Natural killer cell (primary cell): ENCODE data around the gene SLC37A3. TPM values are rescaled to one million over a fixed set of nuclear protein-coding genes. Genes with fewer than 3 reads are reported as not detected.
A peak's percentile ranks its signal among the peaks of the same experiment; 100 is the strongest.

Source experiments
- ATAC-seq, 3 donors: fragments of 150-1000 bp in 2 of 3; fragments of 200-7000 bp in 1 of 3; cut with Tn5 transposase; 1 replicate in 1 of 3; 2 replicates in 2 of 3; pipeline ENCODE4 v1.10.0; 2021; ENCODE audit warnings: mild to moderate bottlenecking in 2 of 3, moderate library complexity in 2 of 3
- DNase-seq, 2 donors: peaks; one replicate each; pipeline versions ENCODE4 v3.0.0 to v3.0.0-alpha.2; 2013 to 2021; ENCODE audit warnings: mixed read lengths in 1 of 2
- H3K27ac ChIP-seq: one replicate; pipeline ENCODE4 v1.5.1; 2013; ENCODE audit warnings: mild to moderate bottlenecking, low read length
- H3K27me3 ChIP-seq: one replicate; pipeline ENCODE4 v1.6.1; 2013; ENCODE audit warnings: low read length; ENCODE audit not compliant: control insufficient read depth, insufficient read depth
- H3K36me3 ChIP-seq: one replicate; pipeline ENCODE4 v1.6.1; 2013; ENCODE audit warnings: low read length; ENCODE audit not compliant: control insufficient read depth, insufficient read depth
- H3K4me1 ChIP-seq: one replicate; pipeline ENCODE4 v1.6.1; 2013; ENCODE audit warnings: low read length; ENCODE audit not compliant: control insufficient read depth, insufficient read depth
- H3K4me3 ChIP-seq: one replicate; pipeline ENCODE4 v1.5.1; 2013; ENCODE audit warnings: low read length
- H3K9me3 ChIP-seq: one replicate; pipeline ENCODE4 v1.6.1; 2013; ENCODE audit warnings: low read length; ENCODE audit not compliant: control insufficient read depth, insufficient read depth
- H3K27ac Mint-ChIP-seq, 2 donors: one replicate each; pipeline ENCODE4 v1.8.0; 2022; ENCODE audit warnings: mild to moderate bottlenecking in 2 of 2, mixed read lengths in 2 of 2, moderate library complexity in 1 of 2
- H3K27me3 Mint-ChIP-seq, 2 donors: one replicate each; pipeline ENCODE4 v1.8.0; 2022; ENCODE audit warnings: low read depth in 2 of 2, mixed read lengths in 2 of 2
- H3K36me3 Mint-ChIP-seq: one replicate; pipeline ENCODE4 v1.8.0; 2022; ENCODE audit warnings: mixed read lengths
- H3K4me1 Mint-ChIP-seq, 2 donors: one replicate each; pipeline ENCODE4 v1.8.0; 2022; ENCODE audit warnings: mixed read lengths in 2 of 2
- H3K4me3 Mint-ChIP-seq: one replicate; pipeline ENCODE4 v1.8.0; 2022; ENCODE audit warnings: mild to moderate bottlenecking, moderate library complexity, mixed read lengths
- H3K9me3 Mint-ChIP-seq, 2 donors: one replicate each; pipeline ENCODE4 v1.8.0; 2022; ENCODE audit warnings: mixed read lengths in 2 of 2
- WGBS: methylation state at CpG from one replicate; pipeline ENCODE4 v1.1.7; 2013; ENCODE audit warnings: missing lambda C conversion rate; ENCODE audit not compliant: insufficient coverage; 5-methylcytosine and 5-hydroxymethylcytosine counted together
- intact Hi-C: fragments of 100-400 bp; cut with micrococcal nuclease; formaldehyde crosslinking; loops from one replicate; pipeline ENCODE4 v1.14.2; 2022
- total RNA-seq, 4 donors: library from RNA; stranded (reverse); fragments of 120-200 nt in 1 of 4; gene quantifications; one replicate each; pipeline versions ENCODE4 v1.2.3 to v1.2.4, GENCODE V29; 2013 to 2022
- TF ChIP-seq, protein P1 (sequence below): fragments of 200-600 bp; IDR thresholded peaks from one replicate; pipeline ENCODE4 v1.8.0; 2022; ENCODE audit warnings: antibody characterized with exemption

Gene SLC37A3
- total RNA-seq, 3 donors from 2014 or later (not counting 1 experiment from before 2014, with no cell fraction given) = 19.1 to 26.4 (median 24.5) TPM

DNA sequence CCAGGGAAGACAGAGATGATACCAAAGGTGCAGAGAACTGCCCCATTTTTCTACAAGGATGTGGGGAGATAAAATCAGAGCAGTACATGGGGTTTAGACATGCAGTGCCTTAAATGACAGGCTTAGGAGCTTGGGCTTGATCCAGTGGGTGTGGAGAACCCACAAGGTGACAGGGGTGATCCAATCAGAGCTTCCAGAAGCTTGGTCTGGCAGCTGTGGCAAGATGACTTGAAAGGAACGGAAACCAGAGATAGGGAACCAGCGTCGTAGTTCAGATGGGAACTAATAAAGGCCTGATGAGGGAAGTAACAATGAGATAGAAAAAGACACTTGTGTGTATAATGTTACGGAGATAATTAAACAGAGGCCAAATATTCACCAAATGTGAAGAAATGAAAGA lies 80.7 kb downstream of the SLC37A3 start:
- Mint-ChIP-seq H3K27me3 (peaks cover 0 to 11% of the 10 kb centered on the region in 2 donors), H3K4me1 (no peaks in the 10 kb centered on the region), H3K4me3 (no peak overlapping the region), H3K27ac (no peak overlapping the region), H3K9me3 (no peaks in the 10 kb centered on the region), H3K36me3 (no peaks in the 10 kb centered on the region)
- Histone ChIP-seq H3K4me3 (no peak overlapping the region), H3K4me1 (peaks cover 5% of the 10 kb centered on the region), H3K36me3 (no peaks in the 10 kb centered on the region), H3K9me3 (no peaks in the 10 kb centered on the region), H3K27me3 (no peaks in the 10 kb centered on the region), H3K27ac (no peak overlapping the region)
- DNase-seq = no peak
- no peak for ATAC-seq
- 78% methylated on average over 4 of the region's 4 CpGs for WGBS
- intact Hi-C loops = no loop called here
- TF ChIP-seq, protein P1, sequence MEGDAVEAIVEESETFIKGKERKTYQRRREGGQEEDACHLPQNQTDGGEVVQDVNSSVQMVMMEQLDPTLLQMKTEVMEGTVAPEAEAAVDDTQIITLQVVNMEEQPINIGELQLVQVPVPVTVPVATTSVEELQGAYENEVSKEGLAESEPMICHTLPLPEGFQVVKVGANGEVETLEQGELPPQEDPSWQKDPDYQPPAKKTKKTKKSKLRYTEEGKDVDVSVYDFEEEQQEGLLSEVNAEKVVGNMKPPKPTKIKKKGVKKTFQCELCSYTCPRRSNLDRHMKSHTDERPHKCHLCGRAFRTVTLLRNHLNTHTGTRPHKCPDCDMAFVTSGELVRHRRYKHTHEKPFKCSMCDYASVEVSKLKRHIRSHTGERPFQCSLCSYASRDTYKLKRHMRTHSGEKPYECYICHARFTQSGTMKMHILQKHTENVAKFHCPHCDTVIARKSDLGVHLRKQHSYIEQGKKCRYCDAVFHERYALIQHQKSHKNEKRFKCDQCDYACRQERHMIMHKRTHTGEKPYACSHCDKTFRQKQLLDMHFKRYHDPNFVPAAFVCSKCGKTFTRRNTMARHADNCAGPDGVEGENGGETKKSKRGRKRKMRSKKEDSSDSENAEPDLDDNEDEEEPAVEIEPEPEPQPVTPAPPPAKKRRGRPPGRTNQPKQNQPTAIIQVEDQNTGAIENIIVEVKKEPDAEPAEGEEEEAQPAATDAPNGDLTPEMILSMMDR = no peak

DNA sequence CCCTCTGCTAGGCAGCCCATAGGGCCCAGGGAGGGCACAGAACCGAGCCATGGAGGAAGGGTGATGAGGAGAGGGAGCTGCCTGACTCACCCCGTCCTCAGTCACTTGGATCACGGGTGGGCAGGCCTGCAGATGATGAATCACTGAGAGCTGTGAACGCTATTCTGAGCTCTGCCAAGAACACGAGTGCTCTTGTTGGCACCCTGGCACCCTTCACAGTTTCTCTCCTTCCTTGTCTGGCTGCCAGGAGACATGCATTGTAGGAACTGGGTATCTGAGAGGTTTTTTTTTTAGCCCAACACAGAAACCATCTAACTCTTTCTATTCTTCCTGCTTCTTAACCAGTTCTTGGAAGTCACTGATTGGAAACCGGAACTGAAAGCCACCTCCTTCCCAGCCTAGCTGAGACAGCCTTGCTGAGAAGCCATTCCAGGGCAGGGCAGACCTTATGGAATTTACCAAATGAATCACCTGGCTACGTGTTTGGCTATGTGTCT lies 82.1 kb downstream of the SLC37A3 start:
- Histone ChIP-seq H3K27ac (no peak overlapping the region), H3K4me1 (peaks cover 5% of the 10 kb centered on the region), H3K9me3 (no peaks in the 10 kb centered on the region), H3K27me3 (no peaks in the 10 kb centered on the region), H3K4me3 (no peak overlapping the region), H3K36me3 (no peaks in the 10 kb centered on the region)
- Mint-ChIP-seq H3K4me3 (no peak overlapping the region), H3K27me3 (peaks cover 0 to 17% of the 10 kb centered on the region in 2 donors), H3K36me3 (no peaks in the 10 kb centered on the region), H3K27ac (no peak overlapping the region), H3K9me3 (peaks cover 0 to 3% of the 10 kb centered on the region in 2 donors), H3K4me1 (no peaks in the 10 kb centered on the region)
- intact Hi-C loops = no loop called here
- ATAC-seq (peak in 1 of 3 donors; percentile 41), DNase-seq (no peak)
- TF ChIP-seq, protein P1 = no peak
- WGBS = 68% methylated on average over 7 of the region's 7 CpGs

DNA sequence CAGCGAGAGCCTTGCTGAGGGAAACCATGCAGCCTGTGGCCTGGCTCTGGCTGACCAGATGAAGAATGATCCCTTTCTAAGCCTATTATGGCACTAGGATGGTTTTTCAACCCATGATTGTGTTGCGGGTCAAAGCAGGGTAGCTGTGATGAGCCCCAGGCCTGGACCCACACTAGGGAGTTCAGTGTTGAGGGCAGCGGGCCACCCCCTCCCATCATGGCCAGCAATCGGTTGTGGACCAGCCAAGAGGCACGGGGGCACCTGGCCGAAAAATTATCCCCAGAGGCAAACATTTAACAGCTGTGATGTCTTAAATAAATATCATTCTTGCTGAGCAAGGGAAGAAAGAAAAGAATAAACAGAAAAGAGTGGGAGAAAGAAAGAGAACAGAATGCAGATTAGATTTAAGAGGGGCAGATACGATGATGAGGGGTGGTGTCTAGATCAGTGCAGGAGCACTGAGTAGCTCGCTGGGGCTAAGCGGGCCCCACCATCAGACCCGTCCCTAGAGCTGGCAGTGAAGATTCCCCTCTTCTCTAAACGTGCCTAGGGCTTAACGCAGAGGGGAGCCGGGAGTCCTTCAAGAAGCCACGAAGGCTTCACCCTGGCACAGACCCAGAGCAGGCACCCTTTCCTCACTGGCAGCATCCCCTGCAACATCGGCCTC lies 82.7 kb downstream of the SLC37A3 start:
- WGBS = 84% methylated on average over 15 of the region's 15 CpGs
- intact Hi-C loops = no loop called here
- TF ChIP-seq, protein P1 = no peak
- Mint-ChIP-seq H3K27me3 (peaks cover 0 to 17% of the 10 kb centered on the region in 2 donors), H3K4me3 (no peak overlapping the region), H3K36me3 (no peaks in the 10 kb centered on the region), H3K9me3 (peaks cover 0 to 3% of the 10 kb centered on the region in 2 donors), H3K27ac (no peak overlapping the region), H3K4me1 (peaks cover 3% of the 10 kb centered on the region in 2 donors)
- Histone ChIP-seq H3K36me3 (no peaks in the 10 kb centered on the region), H3K9me3 (no peaks in the 10 kb centered on the region), H3K4me3 (no peak overlapping the region), H3K27ac (no peak overlapping the region), H3K27me3 (no peaks in the 10 kb centered on the region), H3K4me1 (peaks cover 5% of the 10 kb centered on the region)
- DNase-seq = no peak
- no peak for ATAC-seq
